GM11168 (cell line): ENCODE results near the gene PPM1G.
"Not testable (repeated sequence)": the region's sequence is repeated elsewhere in the genome, so short reads cannot be mapped to it uniquely, and the experiment has no call there.

Source experiments
- in situ Hi-C: fragments of 300-500 bp; cut with MboI; formaldehyde crosslinking; loops from one replicate; pipeline ENCODE4 v1.12.0; 2022; ENCODE audit warnings: low sequenced_read_pairs; ENCODE audit not compliant: unreplicated experiment

Gene PPM1G

GRCh38 chr2:27376151-27376865 is 33.1 kb downstream of the PPM1G start:
- in situ Hi-C loops: no loop called here

- in situ Hi-C loops: no loop called here
Observed at GRCh38 chr2:27375513-27376099, 33.8 kb downstream of the PPM1G start.

GRCh38 chr2:27373567-27373966 is 35.8 kb downstream of the PPM1G start:
- in situ Hi-C loops: no loop called here

- in situ Hi-C loops: no loop called here
Observed at GRCh38 chr2:27372937-27373336, 36.5 kb downstream of the PPM1G start.

- in situ Hi-C loops: no loop called here
Observed at GRCh38 chr2:27370816-27371620, 38.4 kb downstream of the PPM1G start.

GRCh38 chr2:27370026-27370815 is 39.2 kb downstream of the PPM1G start, which contains the start of the genes EIF2B4 and SNX17:
TSS of gene EIF2B4 (minus strand) at chr2:27370338. CDS start at chr2:27370314, 24 bp downstream.
TSS of gene SNX17 (plus strand) at chr2:27370616. CDS start at chr2:27370744, 128 bp downstream.
- in situ Hi-C loops: no loop called here

- in situ Hi-C loops: no loop called here
Observed at GRCh38 chr2:27369471-27370025, 39.8 kb downstream of the PPM1G start.

GRCh38 chr2:27363933-27364332 is 45.5 kb downstream of the PPM1G start:
- in situ Hi-C loops: no loop called here

- in situ Hi-C loops: no loop called here
Observed at GRCh38 chr2:27362678-27363420, 46.5 kb downstream of the PPM1G start.

- in situ Hi-C loops: no loop called here
Observed at GRCh38 chr2:27356382-27357181, 52.8 kb downstream of the PPM1G start, which contains the start of gene GTF3C2. TSS of gene GTF3C2 (minus strand) at chr2:27356764. CDS start at chr2:27343554, 13,210 bp downstream.

GRCh38 chr2:27356056-27356381 is 53.4 kb downstream of the PPM1G start:
- in situ Hi-C loops: no loop called here

- in situ Hi-C loops: no loop called here
Observed at GRCh38 chr2:27354597-27354927, 54.8 kb downstream of the PPM1G start.

- in situ Hi-C loops: no loop called here
Observed at GRCh38 chr2:27353762-27354596, 55.4 kb downstream of the PPM1G start.

GRCh38 chr2:27353386-27353761 is 56.0 kb downstream of the PPM1G start:
- in situ Hi-C loops: not testable (repeated sequence)

GRCh38 chr2:27351802-27352598 is 57.4 kb downstream of the PPM1G start:
- in situ Hi-C loops: no loop called here

GRCh38 chr2:27350106-27350693 is 59.2 kb downstream of the PPM1G start:
- in situ Hi-C loops: no loop called here

GRCh38 chr2:27347641-27348040 is 61.8 kb downstream of the PPM1G start:
- in situ Hi-C loops: no loop called here
